KMS-11 (cell line): ENCODE data around the gene SPOCD1.

Source experiments
- H2AFZ ChIP-seq: fragments of 200-600 bp; sonication (generic); 2 replicates; pipeline ENCODE4 v1.6.1; 2016; ENCODE audit warnings: antibody characterized with exemption, mixed run types, low read depth
- H3K27ac ChIP-seq: fragments of 200-600 bp; sonication (generic); 2 replicates; pipeline ENCODE4 v1.6.1; 2016; ENCODE audit warnings: mild to moderate bottlenecking, mixed run types
- H3K27me3 ChIP-seq: fragments of 200-600 bp; sonication (generic); 2 replicates; pipeline ENCODE4 v1.6.1; 2017; ENCODE audit warnings: mild to moderate bottlenecking, low read depth, mixed run types, moderate library complexity; ENCODE audit not compliant: insufficient read depth
- H3K36me3 ChIP-seq: fragments of 200-600 bp; sonication (generic); 2 replicates; pipeline ENCODE4 v1.6.1; 2017; ENCODE audit warnings: mild to moderate bottlenecking, mixed run types; ENCODE audit not compliant: insufficient read depth
- H3K4me1 ChIP-seq: fragments of 200-600 bp; sonication (generic); 2 replicates; pipeline ENCODE4 v1.6.1; 2016; ENCODE audit warnings: mild to moderate bottlenecking, low read depth, mixed run types; ENCODE audit not compliant: poor library complexity, severe bottlenecking
- H3K4me2 ChIP-seq: fragments of 200-600 bp; sonication (generic); 2 replicates; pipeline ENCODE4 v1.7.0; 2016; ENCODE audit warnings: mild to moderate bottlenecking, mixed run types
- H3K4me3 ChIP-seq: fragments of 200-600 bp; sonication (generic); IDR thresholded peaks from 2 replicates; pipeline ENCODE4 v1.6.1; 2017; ENCODE audit warnings: low read depth, low read length, mixed read lengths; ENCODE audit not compliant: insufficient read depth
- H3K79me2 ChIP-seq: fragments of 200-600 bp; sonication (generic); 2 replicates; pipeline ENCODE4 v1.6.1; 2016; ENCODE audit warnings: low read depth, mixed run types; ENCODE audit not compliant: insufficient read depth
- H3K9ac ChIP-seq: fragments of 200-600 bp; sonication (generic); 2 replicates; pipeline ENCODE4 v1.6.1; 2016; ENCODE audit warnings: mild to moderate bottlenecking, mixed run types
- H4K20me1 ChIP-seq: fragments of 200-600 bp; sonication (generic); 2 replicates; pipeline ENCODE4 v1.6.1; 2016; ENCODE audit warnings: mild to moderate bottlenecking, mixed run types; ENCODE audit not compliant: insufficient read depth
- CTCF ChIP-seq: fragments of 200-600 bp; sonication (generic); conservative IDR thresholded peaks from 2 replicates; pipeline ENCODE4 v1.6.1; 2017; ENCODE audit warnings: low read depth, mild to moderate bottlenecking, antibody characterized with exemption, low read length, moderate library complexity, mixed read lengths

SPOCD1 gene

DNA sequence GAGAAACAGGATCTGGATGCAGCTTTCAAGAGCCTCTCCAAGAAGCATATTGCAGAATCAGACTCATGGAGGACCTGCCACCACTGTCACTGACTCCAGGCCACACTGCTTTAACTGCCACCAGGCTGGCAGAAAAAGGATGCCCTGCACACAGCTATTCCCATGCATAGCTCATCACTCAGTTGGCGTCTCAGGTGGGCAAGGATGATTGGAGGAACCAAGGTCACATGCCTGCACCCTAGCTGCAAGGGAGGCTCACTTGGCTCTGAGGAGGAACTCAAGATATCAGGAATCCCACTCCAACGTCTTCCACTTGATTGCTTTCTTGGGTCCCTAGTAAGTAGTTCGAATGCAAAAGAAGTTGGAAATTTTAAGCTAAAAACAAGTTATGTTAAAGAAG is 19.6 kb upstream of the SPOCD1 start:
- Histone ChIP-seq H3K4me3 (no peak overlapping the region), H2AFZ (no peak overlapping the region), H4K20me1 (no peaks in the 10 kb centered on the region), H3K4me1 (no peaks in the 10 kb centered on the region), H3K27ac (no peak overlapping the region), H3K27me3 (no peaks in the 10 kb centered on the region), H3K36me3 (no peaks in the 10 kb centered on the region), H3K4me2 (no peak overlapping the region), H3K79me2 (no peaks in the 10 kb centered on the region), H3K9ac (no peak overlapping the region)
- no peak for TF ChIP-seq CTCF

DNA sequence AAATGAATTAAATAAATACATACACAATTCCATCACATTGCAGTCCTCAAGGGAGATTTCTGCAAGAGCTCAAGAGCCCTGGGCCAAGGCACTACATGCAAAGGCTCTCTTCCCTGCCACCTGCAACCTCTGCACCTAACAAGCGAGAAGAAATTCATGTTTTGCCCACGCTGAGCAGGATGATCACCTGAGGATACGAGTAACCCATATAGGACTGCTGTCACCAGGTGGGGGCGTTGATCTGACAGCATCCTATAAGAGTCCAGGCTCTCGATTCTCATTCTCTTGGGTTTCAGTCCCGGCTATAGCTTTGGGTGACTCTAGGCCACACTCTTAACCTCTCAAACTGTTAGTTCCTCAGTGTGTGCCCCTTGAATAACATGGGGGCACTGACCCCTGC is 18.7 kb upstream of the SPOCD1 start:
- no peak for TF ChIP-seq CTCF
- Histone ChIP-seq H3K27me3 (no peaks in the 10 kb centered on the region), H3K4me3 (no peak overlapping the region), H3K79me2 (no peaks in the 10 kb centered on the region), H3K4me2 (no peak overlapping the region), H3K36me3 (no peaks in the 10 kb centered on the region), H3K9ac (no peak overlapping the region), H3K27ac (no peak overlapping the region), H2AFZ (no peak overlapping the region), H3K4me1 (no peaks in the 10 kb centered on the region), H4K20me1 (no peaks in the 10 kb centered on the region)

DNA sequence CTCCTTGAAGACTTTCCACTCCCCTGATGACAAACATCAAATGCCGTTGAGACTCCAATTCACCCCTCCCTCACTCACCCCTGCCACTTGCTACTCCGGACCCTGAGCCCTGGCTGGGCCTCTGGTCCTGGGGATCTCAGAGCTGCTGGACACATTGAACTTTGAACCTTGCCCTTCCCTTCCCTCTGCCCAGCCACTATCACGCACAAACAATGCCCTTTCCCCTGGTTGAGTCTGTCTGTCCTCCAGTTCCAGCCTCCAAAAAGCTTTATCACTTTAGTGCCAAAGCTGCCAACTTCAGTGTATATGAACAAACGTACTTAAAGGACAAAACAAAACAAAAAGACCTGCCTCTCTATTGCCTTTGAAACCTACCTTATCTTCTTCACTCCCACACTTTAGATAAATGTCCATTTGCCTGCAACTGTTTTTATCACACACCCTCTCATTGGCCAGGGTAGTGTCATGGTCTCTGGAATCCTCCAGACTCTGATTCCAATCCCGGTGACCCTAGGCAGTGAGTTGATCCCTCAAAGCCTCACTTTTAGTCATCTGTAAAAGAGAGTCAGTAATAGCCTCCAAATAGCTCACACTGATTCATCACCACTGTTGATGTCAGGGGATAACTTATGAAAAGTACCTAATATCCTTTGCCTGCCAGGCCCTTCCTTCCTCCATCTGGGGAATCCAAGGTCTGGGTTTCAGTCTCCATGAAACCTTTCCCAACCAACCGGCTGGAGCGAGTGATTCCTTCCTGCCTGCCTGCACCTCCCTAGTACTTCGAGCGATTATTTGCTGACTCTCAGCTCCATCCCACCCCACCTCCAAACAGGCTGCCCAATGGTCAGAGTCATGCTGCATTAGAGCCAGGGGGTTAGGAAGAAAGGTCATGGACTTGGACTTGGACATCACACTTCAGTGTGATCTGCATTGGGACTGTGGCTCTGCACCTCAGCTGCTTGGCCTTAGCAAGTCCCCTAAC is 15.9 kb upstream of the SPOCD1 start:
- no peak for TF ChIP-seq CTCF
- H3K27ac ChIP-seq = no peak overlapping the region
- H3K4me2 ChIP-seq = no peak overlapping the region

GRCh38 chr1:31830511-31830910 is 14.7 kb upstream of the SPOCD1 start:
- no peaks in the 10 kb centered on the region for H3K27me3 ChIP-seq
- H3K4me1 ChIP-seq = no peaks in the 10 kb centered on the region
- H3K4me3 ChIP-seq = no peak overlapping the region
- H3K9ac ChIP-seq = no peak overlapping the region
- H3K27ac ChIP-seq = no peak overlapping the region
- H3K36me3 ChIP-seq = no peaks in the 10 kb centered on the region
- no peak overlapping the region for H3K4me2 ChIP-seq
- H4K20me1 ChIP-seq = no peaks in the 10 kb centered on the region
- no peak for TF ChIP-seq CTCF
- H2AFZ ChIP-seq = no peak overlapping the region
- H3K79me2 ChIP-seq = no peaks in the 10 kb centered on the region

More for the DNA sequence above, 15.9 kb upstream of the SPOCD1 start:
- Histone ChIP-seq H3K4me3 (no peak overlapping the region), H4K20me1 (no peaks in the 10 kb centered on the region), H2AFZ (no peak overlapping the region), H3K79me2 (no peaks in the 10 kb centered on the region), H3K9ac (no peak overlapping the region), H3K4me1 (no peaks in the 10 kb centered on the region), H3K36me3 (no peaks in the 10 kb centered on the region), H3K27me3 (no peaks in the 10 kb centered on the region)
